ENCODE data around the gene F3. TPM values are rescaled to one million over a fixed set of nuclear protein-coding genes. Genes with fewer than 3 reads are reported as not detected.

Gene F3
- total and polyA plus RNA-seq, 2 of the 13 experiments (the other 11 are each of a cell fraction or from before 2014, with no cell fraction given) = 5.8 to 9.0 TPM

DNA sequence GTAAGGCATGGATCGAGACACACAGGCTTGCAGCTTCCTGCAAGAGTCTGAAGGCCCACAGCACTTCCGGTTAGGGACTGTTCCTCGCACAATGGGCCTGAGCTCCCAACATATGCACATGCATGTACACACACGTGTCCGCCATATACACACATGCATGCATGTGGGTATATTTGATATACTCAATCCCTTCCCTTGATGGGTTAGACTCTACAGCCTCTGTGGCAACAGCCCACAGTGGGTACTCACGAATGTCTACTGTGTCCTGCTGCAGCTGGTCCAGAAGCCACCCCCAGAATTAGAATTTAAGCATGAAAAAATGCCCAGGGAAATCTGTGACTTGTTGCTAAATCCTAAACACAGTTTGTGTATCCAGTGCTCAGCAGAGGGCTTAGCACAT lies 9.9 kb downstream of the F3 start:
- 87% methylated on average over 6 of the region's 6 CpGs for WGBS (ENCODE audit: low lambda C conversion rate)
- CTCF ChIA-PET (ENCODE audit: low intra/inter-chr PET ratio, low total read pairs) = no interaction called here
- Histone ChIP-seq H3K79me2 (ENCODE audit: insufficient read depth, low read length) (no peaks in the 10 kb centered on the region), H3K9ac (ENCODE audit: insufficient read depth, low read depth, low read length) (no peak overlapping the region), H3K4me1 (ENCODE audit: insufficient read depth, low read length) (peaks cover 16% of the 10 kb centered on the region), H2AFZ (ENCODE audit: low read length) (no peak overlapping the region), H3K4me2 (ENCODE audit: low read depth, low read length) (no peak overlapping the region), H3K27me3 (ENCODE audit: control insufficient read depth in 1 of 2, insufficient read depth in 2 of 2, low read length in 2 of 2) (no peaks in the 10 kb centered on the region), H3K9me3 (ENCODE audit: low read length) (no peaks in the 10 kb centered on the region), H3K27ac (ENCODE audit: extremely low read length, insufficient read depth, low read length) (no peak overlapping the region), H4K20me1 (ENCODE audit: insufficient read depth, low read length) (no peaks in the 10 kb centered on the region), H3K4me3 (replicated peaks in 1 of 3; ENCODE audit: insufficient read depth in 1 of 3, low read depth in 2 of 3, low read length in 3 of 3) (no peak overlapping the region), H3K36me3 (replicated peaks in 1 of 2; ENCODE audit: control insufficient read depth in 1 of 2, insufficient read depth in 2 of 2, low read length in 2 of 2) (peaks cover 5 to 24% of the 10 kb centered on the region in 2 experiments)
- no peak for FAIRE-seq
- POLR2A ChIA-PET = no interaction called here
- in situ Hi-C loops (cut with HindIII; ENCODE audit: extremely low pct_ligation_motif_present, low pct_unique_long_range_greater_than_20kb) = loop anchor here (25.0 kb wide), 1 partner anchor 506 kb away; no protein-coding TSS in a partner anchor
- TF ChIP-seq AKNA (CRISPR knock-in tag; IDR thresholded peaks at IDR 0.05; ENCODE audit: borderline replicate concordance) = no peak
- no peak for TF ChIP-seq ZSCAN12 (CRISPR knock-in tag; IDR thresholded peaks at IDR 0.05)
- TF ChIP-seq SMYD3 (CRISPR knock-in tag; IDR thresholded peaks at IDR 0.05) = no peak
- no peak for TF ChIP-seq UBTF (CRISPR knock-in tag; IDR thresholded peaks at IDR 0.05)
- TF ChIP-seq HCFC1 (IDR thresholded peaks at IDR 0.05; ENCODE audit: low read depth, low read length) = no peak
- TF ChIP-seq, protein P1, sequence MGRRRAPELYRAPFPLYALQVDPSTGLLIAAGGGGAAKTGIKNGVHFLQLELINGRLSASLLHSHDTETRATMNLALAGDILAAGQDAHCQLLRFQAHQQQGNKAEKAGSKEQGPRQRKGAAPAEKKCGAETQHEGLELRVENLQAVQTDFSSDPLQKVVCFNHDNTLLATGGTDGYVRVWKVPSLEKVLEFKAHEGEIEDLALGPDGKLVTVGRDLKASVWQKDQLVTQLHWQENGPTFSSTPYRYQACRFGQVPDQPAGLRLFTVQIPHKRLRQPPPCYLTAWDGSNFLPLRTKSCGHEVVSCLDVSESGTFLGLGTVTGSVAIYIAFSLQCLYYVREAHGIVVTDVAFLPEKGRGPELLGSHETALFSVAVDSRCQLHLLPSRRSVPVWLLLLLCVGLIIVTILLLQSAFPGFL (CRISPR knock-in tag; IDR thresholded peaks at IDR 0.05) = no peak
- TF ChIP-seq CAMTA2 (CRISPR knock-in tag; IDR thresholded peaks at IDR 0.05; ENCODE audit: borderline replicate concordance) = no peak
- no peak for TF ChIP-seq ATM (IDR thresholded peaks at IDR 0.05; ENCODE audit: borderline replicate concordance)
- TF ChIP-seq, protein P2, sequence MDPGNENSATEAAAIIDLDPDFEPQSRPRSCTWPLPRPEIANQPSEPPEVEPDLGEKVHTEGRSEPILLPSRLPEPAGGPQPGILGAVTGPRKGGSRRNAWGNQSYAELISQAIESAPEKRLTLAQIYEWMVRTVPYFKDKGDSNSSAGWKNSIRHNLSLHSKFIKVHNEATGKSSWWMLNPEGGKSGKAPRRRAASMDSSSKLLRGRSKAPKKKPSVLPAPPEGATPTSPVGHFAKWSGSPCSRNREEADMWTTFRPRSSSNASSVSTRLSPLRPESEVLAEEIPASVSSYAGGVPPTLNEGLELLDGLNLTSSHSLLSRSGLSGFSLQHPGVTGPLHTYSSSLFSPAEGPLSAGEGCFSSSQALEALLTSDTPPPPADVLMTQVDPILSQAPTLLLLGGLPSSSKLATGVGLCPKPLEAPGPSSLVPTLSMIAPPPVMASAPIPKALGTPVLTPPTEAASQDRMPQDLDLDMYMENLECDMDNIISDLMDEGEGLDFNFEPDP (CRISPR knock-in tag; conservative IDR thresholded peaks at IDR 0.05) = no peak
- no peak for DNase-seq (ENCODE audit: low spot score)
- intact Hi-C loops (cut with micrococcal nuclease; ENCODE audit: unreplicated experiment) = no loop called here
- no peak for ATAC-seq
- BruUV-seq (replicated peaks) = no TSS peak
